ENCODE results near the gene IL22RA1.

DNA sequence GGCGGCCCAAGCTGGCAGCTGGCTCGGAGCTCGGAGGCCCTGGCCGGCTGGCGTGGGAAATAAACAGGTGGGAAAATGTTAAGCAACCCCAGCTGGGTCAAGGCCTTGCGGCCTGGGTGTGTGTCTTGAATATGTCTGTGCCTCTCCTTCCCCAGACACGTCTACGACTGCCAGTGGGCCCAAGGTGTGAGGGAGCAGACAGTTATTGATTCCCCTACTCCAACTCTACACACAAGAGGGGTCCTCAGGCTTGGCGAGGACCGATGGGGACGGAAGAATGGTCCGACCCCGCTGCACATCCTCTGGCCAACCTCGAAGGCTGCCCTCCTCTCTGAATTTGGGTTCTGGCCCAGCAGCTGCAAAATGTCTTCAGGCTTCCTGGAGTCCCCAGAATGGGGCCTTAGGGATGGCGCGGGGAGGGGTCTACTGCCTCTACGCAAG, 2.2 kb downstream of the IL22RA1 start:
- no peak for TF ChIP-seq ZFX (IDR thresholded peaks at IDR 0.05; ENCODE audit: borderline replicate concordance)
- TF ChIP-seq, protein P1, sequence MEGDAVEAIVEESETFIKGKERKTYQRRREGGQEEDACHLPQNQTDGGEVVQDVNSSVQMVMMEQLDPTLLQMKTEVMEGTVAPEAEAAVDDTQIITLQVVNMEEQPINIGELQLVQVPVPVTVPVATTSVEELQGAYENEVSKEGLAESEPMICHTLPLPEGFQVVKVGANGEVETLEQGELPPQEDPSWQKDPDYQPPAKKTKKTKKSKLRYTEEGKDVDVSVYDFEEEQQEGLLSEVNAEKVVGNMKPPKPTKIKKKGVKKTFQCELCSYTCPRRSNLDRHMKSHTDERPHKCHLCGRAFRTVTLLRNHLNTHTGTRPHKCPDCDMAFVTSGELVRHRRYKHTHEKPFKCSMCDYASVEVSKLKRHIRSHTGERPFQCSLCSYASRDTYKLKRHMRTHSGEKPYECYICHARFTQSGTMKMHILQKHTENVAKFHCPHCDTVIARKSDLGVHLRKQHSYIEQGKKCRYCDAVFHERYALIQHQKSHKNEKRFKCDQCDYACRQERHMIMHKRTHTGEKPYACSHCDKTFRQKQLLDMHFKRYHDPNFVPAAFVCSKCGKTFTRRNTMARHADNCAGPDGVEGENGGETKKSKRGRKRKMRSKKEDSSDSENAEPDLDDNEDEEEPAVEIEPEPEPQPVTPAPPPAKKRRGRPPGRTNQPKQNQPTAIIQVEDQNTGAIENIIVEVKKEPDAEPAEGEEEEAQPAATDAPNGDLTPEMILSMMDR (IDR thresholded peaks at IDR 0.05): no peak

Measured in 22Rv1 (cell line).